Astrocyte of the cerebellum (primary cell): ENCODE data around the gene BSN.

Experiments
- DNase-seq: peaks from one replicate; pipeline ENCODE4 v3.0.0-alpha.2; 2011; ENCODE audit warnings: low read depth
- H3K4me3 ChIP-seq: 2 replicates; pipeline ENCODE4 v1.5.1; 2011; ENCODE audit warnings: mild to moderate bottlenecking, low read depth, low read length, moderate library complexity
- in situ Hi-C: cut with HindIII; loops from 2 replicates; pipeline ENCODE4 v1.10.0; 2017; ENCODE audit warnings: low sequenced_read_pairs
- TF ChIP-seq, protein P1 (sequence below): IDR thresholded peaks from 2 replicates; pipeline ENCODE4 v1.5.1; 2012; ENCODE audit warnings: low read length, low read depth, moderate library complexity, mild to moderate bottlenecking; ENCODE audit errors: missing control alignments

Gene BSN

DNA sequence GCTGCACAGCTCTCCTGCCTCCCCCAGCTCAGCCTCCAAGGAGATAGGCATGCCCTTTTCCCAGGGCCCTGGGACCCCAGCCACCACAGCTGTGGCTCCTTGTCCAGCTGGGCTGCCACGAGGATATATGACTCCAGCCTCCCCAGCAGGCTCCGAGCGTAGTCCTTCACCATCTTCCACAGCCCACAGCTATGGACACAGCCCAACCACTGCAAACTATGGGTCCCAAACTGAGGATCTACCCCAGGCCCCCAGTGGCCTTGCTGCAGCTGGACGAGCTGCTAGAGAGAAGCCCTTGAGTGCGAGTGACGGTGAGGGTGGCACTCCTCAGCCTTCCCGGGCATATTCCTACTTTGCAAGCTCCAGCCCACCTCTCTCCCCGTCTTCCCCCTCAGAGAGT, 99.3 kb downstream of the BSN start:
- DNase-seq: no peak
- TF ChIP-seq, protein P1, sequence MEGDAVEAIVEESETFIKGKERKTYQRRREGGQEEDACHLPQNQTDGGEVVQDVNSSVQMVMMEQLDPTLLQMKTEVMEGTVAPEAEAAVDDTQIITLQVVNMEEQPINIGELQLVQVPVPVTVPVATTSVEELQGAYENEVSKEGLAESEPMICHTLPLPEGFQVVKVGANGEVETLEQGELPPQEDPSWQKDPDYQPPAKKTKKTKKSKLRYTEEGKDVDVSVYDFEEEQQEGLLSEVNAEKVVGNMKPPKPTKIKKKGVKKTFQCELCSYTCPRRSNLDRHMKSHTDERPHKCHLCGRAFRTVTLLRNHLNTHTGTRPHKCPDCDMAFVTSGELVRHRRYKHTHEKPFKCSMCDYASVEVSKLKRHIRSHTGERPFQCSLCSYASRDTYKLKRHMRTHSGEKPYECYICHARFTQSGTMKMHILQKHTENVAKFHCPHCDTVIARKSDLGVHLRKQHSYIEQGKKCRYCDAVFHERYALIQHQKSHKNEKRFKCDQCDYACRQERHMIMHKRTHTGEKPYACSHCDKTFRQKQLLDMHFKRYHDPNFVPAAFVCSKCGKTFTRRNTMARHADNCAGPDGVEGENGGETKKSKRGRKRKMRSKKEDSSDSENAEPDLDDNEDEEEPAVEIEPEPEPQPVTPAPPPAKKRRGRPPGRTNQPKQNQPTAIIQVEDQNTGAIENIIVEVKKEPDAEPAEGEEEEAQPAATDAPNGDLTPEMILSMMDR: no peak
- in situ Hi-C loops: no loop called here
- H3K4me3 ChIP-seq: no peak overlapping the region

GRCh38 chr3:49654176-49654825, 100.0 kb downstream of the BSN start:
- H3K4me3 ChIP-seq: no peak overlapping the region
- no peak for DNase-seq
- in situ Hi-C loops: no loop called here
- TF ChIP-seq, protein P1: no peak

DNA sequence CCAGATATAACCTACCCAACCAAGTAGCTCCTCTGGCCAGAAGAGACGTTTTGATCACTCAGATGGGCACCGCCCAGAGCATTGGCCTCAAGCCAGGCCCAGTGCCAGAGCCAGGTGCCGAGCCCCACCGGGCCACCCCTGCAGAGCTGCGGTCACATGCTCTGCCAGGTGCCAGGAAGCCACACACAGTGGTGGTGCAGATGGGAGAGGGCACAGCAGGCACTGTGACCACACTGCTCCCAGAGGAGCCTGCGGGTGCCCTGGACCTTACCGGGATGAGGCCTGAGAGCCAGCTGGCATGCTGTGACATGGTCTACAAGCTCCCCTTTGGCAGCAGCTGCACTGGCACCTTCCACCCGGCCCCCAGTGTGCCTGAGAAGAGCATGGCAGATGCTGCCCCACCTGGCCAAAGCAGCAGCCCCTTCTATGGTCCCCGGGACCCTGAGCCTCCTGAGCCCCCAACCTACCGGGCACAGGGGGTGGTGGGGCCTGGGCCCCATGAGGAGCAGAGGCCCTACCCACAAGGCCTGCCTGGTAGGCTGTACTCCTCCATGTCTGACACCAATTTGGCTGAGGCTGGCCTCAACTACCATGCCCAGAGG, 100.8 kb downstream of the BSN start:
- no peak overlapping the region for H3K4me3 ChIP-seq
- TF ChIP-seq, protein P1: no peak
- no peak for DNase-seq
- in situ Hi-C loops: no loop called here

DNA sequence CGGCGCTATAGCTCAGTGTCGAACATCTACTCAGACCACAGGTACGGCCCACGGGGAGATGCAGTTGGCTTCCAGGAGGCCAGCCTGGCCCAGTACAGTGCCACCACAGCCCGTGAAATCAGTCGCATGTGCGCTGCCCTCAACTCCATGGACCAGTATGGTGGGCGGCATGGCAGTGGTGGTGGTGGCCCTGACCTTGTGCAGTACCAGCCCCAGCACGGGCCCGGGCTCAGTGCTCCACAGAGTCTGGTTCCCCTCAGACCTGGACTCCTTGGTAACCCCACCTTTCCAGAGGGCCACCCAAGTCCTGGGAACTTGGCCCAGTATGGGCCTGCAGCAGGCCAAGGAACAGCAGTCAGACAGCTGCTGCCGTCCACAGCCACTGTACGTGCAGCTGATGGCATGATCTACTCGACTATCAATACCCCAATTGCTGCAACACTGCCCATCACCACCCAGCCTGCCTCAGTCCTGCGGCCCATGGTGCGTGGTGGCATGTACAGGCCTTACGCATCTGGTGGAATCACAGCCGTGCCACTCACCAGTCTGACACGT, 101.5 kb downstream of the BSN start:
- in situ Hi-C loops: no loop called here
- H3K4me3 ChIP-seq: no peak overlapping the region
- TF ChIP-seq, protein P1: no peak
- no peak for DNase-seq

GRCh38 chr3:49656541-49657112, 102.3 kb downstream of the BSN start:
- no peak overlapping the region for H3K4me3 ChIP-seq
- TF ChIP-seq, protein P1: peak; percentile 30
- in situ Hi-C loops: no loop called here
- DNase-seq: no peak

DNA sequence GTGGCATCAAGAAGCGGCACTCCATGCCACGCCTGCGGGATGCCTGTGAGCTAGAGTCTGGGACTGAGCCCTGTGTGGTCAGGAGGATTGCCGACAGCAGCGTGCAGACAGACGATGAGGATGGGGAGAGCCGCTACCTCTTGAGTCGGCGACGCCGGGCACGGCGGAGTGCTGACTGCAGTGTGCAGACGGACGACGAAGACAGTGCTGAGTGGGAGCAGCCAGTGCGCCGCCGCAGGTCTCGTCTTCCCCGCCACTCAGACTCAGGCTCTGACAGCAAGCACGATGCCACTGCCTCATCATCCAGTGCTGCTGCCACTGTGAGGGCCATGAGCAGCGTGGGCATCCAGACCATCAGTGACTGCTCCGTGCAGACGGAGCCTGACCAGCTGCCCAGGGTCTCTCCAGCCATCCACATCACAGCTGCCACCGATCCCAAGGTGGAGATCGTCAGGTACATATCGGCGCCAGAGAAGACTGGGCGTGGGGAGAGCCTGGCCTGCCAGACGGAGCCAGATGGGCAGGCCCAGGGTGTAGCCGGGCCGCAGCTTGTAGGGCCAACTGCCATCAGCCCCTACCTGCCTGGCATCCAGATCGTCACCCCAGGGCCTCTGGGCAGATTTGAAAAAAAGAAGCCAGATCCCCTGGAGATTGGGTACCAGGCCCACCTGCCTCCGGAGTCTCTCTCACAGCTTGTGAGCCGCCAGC, 103.1 kb downstream of the BSN start:
- in situ Hi-C loops: no loop called here
- TF ChIP-seq, protein P1: no peak
- no peak overlapping the region for H3K4me3 ChIP-seq
- no peak for DNase-seq
